Endothelial cell of umbilical vein (primary cell): ENCODE data around the gene USP8. TPM values are rescaled to one million over a fixed set of nuclear protein-coding genes. Genes with fewer than 3 reads are reported as not detected.

ENCODE experiments used
- BruUV-seq: library from RNA; stranded (reverse); fragments of 400-500 nt; replicated peaks from 2 replicates; lab custom pipeline; 2021; lab: Mats Ljungman, UMichigan
- CTCF ChIA-PET: fragments of 300-600, 350-600 bp; sonication (Branson Sonifier 250); formaldehyde crosslinking; loops from one replicate; lab custom pipeline; 2021; ENCODE audit warnings: antibody characterized with exemption, inconsistent platforms; lab: Charles Lee
- POLR2A ChIA-PET: fragments of 300-600, 350-600 bp; sonication (Branson Sonifier 250); formaldehyde crosslinking; loops from one replicate; lab custom pipeline; 2021; ENCODE audit warnings: antibody characterized with exemption, inconsistent platforms; lab: Charles Lee
- DNase-seq: peaks from one replicate; pipeline ENCODE4 v3.0.0-alpha.2; 2011; ENCODE audit warnings: low read depth, low spot score
- FAIRE-seq: peaks from 2 replicates; lab custom pipeline; 2011; peaks lifted over from hg19 to GRCh38; lab: Jason Lieb, UNC
- H2AFZ ChIP-seq: 2 replicates; pipeline ENCODE4 v1.6.0; 2012; ENCODE audit warnings: low read depth, low read length, control low read depth, inconsistent platforms
- H3K27ac ChIP-seq: 2 replicates; pipeline ENCODE4 v1.5.1; 2011; ENCODE audit warnings: low read depth, mild to moderate bottlenecking, control low read depth, low read length, moderate library complexity; ENCODE audit not compliant: insufficient read depth
- H3K27me3 ChIP-seq, 2 experiments: 2 replicates each; pipeline versions ENCODE4 v1.6.0 to v1.6.1; 2011; ENCODE audit warnings: low read length in 2 of 2, mixed read lengths in 1 of 2; ENCODE audit not compliant: control insufficient read depth in 2 of 2, insufficient read depth in 2 of 2
- H3K36me3 ChIP-seq, 2 experiments: 2 replicates in 1 of 2; 3 replicates in 1 of 2; pipeline ENCODE4 v1.5.1; 2011; ENCODE audit warnings: low read length in 2 of 2, mild to moderate bottlenecking in 1 of 2, moderate library complexity in 1 of 2; ENCODE audit not compliant: control insufficient read depth in 2 of 2, insufficient read depth in 2 of 2; ENCODE audit errors: extremely low read depth in 1 of 2
- H3K4me1 ChIP-seq: 3 replicates; pipeline ENCODE4 v1.5.1; 2011; ENCODE audit warnings: mild to moderate bottlenecking, low read length; ENCODE audit not compliant: control insufficient read depth, insufficient read depth; ENCODE audit errors: extremely low read depth
- H3K4me2 ChIP-seq: 2 replicates; pipeline ENCODE4 v1.6.1; 2011; ENCODE audit warnings: low read length, control low read depth, mixed read lengths; ENCODE audit not compliant: insufficient read depth
- H3K4me3 ChIP-seq, 3 experiments: fragments of 200-600 bp in 1 of 3; sonication (generic), shearing (Covaris generic) in 1 of 3; replicated peaks in 1 of 3; 2 replicates each; pipeline ENCODE4 v1.5.1; 2011 to 2016; ENCODE audit warnings: control low read depth in 3 of 3, low read length in 3 of 3, mild to moderate bottlenecking in 2 of 3, inconsistent platforms in 1 of 3, low read depth in 1 of 3, moderate library complexity in 1 of 3; ENCODE audit not compliant: insufficient read depth in 1 of 3
- H3K79me2 ChIP-seq: 2 replicates; pipeline ENCODE4 v1.6.0; 2012; ENCODE audit warnings: low read length, inconsistent platforms; ENCODE audit not compliant: control insufficient read depth, insufficient read depth
- H3K9ac ChIP-seq: replicated peaks from 2 replicates; pipeline ENCODE3; 2011; ENCODE audit warnings: low read length, control low read depth; ENCODE audit not compliant: insufficient read depth; ENCODE audit errors: extremely low read depth
- H3K9me1 ChIP-seq: replicated peaks from 3 replicates; pipeline ENCODE4 v1.6.0; 2011; ENCODE audit warnings: mild to moderate bottlenecking, low read length; ENCODE audit not compliant: control insufficient read depth, insufficient read depth; ENCODE audit errors: extremely low read depth
- H3K9me3 ChIP-seq: replicated peaks from 2 replicates; pipeline ENCODE4 v1.5.1; 2012; ENCODE audit warnings: low read length, inconsistent platforms; ENCODE audit not compliant: control insufficient read depth, insufficient read depth
- H4K20me1 ChIP-seq: replicated peaks from 2 replicates; pipeline ENCODE3; 2011; ENCODE audit warnings: mild to moderate bottlenecking, low read length; ENCODE audit not compliant: control insufficient read depth, insufficient read depth; ENCODE audit errors: extremely low read depth
- EZH2 ChIP-seq: IDR thresholded peaks from 2 replicates; pipeline ENCODE4 v1.6.1; 2012; ENCODE audit warnings: borderline replicate concordance, low read depth, mild to moderate bottlenecking, moderate library complexity, low read length, inconsistent platforms; ENCODE audit not compliant: severe bottlenecking
- FOS ChIP-seq: IDR thresholded peaks from 2 replicates; pipeline ENCODE4 v1.6.1; 2011; ENCODE audit warnings: mild to moderate bottlenecking, low read length, moderate library complexity, borderline replicate concordance; ENCODE audit not compliant: insufficient read depth
- GATA2 ChIP-seq: IDR thresholded peaks from 2 replicates; pipeline ENCODE4 v1.7.0; 2011; ENCODE audit warnings: low read depth, mild to moderate bottlenecking, moderate library complexity, mixed read lengths, low read length; ENCODE audit not compliant: insufficient read length, insufficient read depth
- JUN ChIP-seq: IDR thresholded peaks from 2 replicates; pipeline ENCODE4 v1.6.1; 2011; ENCODE audit warnings: borderline replicate concordance, low read depth; ENCODE audit not compliant: insufficient read length, insufficient read depth
- MYC ChIP-seq: IDR thresholded peaks from one replicate; pipeline ENCODE4 v1.6.1; 2011; ENCODE audit warnings: mild to moderate bottlenecking, low read depth, low read length
- POLR2A ChIP-seq: IDR thresholded peaks from 2 replicates; pipeline ENCODE4 v1.6.1; 2012; ENCODE audit warnings: low read depth, mild to moderate bottlenecking, control low read depth, low read length
- POLR2AphosphoS5 ChIP-seq: IDR thresholded peaks from 2 replicates; pipeline ENCODE4 v1.6.1; 2012; ENCODE audit warnings: low read depth, mild to moderate bottlenecking, control low read depth, low read length, moderate library complexity; ENCODE audit not compliant: insufficient read depth
- dilution Hi-C: fragments of 300-500 bp; cut with MboI; formaldehyde crosslinking; loops from one replicate; pipeline ENCODE4 v1.15.0; 2019; ENCODE audit warnings: low sequenced_read_pairs; ENCODE audit not compliant: extremely low pct_ligation_motif_present
- intact Hi-C: fragments of 100-400 bp; cut with micrococcal nuclease; formaldehyde crosslinking; loops from one replicate; pipeline ENCODE4 v1.10.0; 2022
- polyA plus RNA-seq, 4 experiments: library from polyadenylated mRNA; depleted of rRNA in 3 of 4; stranded (reverse) in 3 of 4; unstranded in 1 of 4; fragments of >200 nt; gene quantifications; 2 replicates each; pipeline versions ENCODE4 v1.2.1 to v1.2.3, GENCODE V29; 2011 to 2012; ENCODE audit warnings: missing spikeins in 1 of 4
- total RNA-seq: library from RNA; stranded (reverse); gene quantifications from 2 replicates; pipeline ENCODE4 v1.2.3, GENCODE V29; 2021
- TF ChIP-seq, protein P1 (sequence below): IDR thresholded peaks from 2 replicates; pipeline ENCODE4 v1.6.1; 2011; ENCODE audit not compliant: insufficient read depth, insufficient read length
- TF ChIP-seq, protein P2 (sequence below), 2 donors: IDR thresholded peaks; 1 replicate in 1 of 2; 2 replicates in 1 of 2; pipeline ENCODE4 v1.5.1; 2011; ENCODE audit warnings: low read length in 2 of 2, mild to moderate bottlenecking in 2 of 2, moderate library complexity in 2 of 2, control low read depth in 1 of 2, inconsistent platforms in 1 of 2, low read depth in 1 of 2; ENCODE audit not compliant: insufficient read depth in 1 of 2; ENCODE audit errors: extremely low read depth in 1 of 2

Gene USP8
- total and polyA plus RNA-seq, 2 donors (not counting 3 experiments of a cell fraction or from before 2014, with no cell fraction given) = 19.0 to 44.8 TPM

DNA sequence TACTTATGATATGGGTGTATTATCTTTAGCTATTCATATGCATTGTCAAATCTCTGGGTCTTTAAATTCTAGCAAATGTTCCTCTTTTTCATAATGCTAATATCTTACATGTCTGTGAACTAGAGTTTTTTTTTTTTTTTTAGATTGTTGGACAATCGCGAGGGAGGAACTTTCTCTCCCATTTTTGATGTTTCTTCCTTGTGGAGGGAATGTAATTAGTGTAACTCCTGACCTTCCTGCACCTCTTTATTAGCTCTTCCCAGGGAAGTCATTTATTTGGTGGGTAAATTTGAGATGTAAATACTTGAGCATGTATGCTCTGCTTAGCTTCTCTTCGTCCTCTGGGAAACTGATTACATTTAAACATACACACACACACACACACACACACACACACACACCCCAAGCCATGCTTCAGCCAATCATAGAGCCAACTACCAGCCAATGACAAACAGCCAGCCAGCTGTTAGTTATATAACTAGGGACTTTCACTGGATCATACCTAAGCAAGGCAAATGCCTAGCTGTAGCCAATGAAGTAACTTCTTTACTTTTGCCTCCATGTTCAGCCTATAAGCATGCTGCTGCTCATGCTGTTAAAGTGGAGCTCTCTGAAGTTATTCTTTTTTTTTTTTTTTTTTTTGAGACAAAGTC, 8.3 kb upstream of the USP8 start:
- intact Hi-C loops = no loop called here
- H3K4me3 ChIP-seq = no peak overlapping the region
- dilution Hi-C loops = no loop called here
- no peaks in the 10 kb centered on the region for H3K36me3 ChIP-seq
- H2AFZ ChIP-seq = no peak overlapping the region
- no peaks in the 10 kb centered on the region for H3K27me3 ChIP-seq
- ChIA-PET CTCF (interaction anchor here (0.6 to 1.2 kb wide), 4 partner anchors 9 to 1121 kb away, joined by 3 to 5 read pairs (median 3); no protein-coding TSS in a partner anchor), POLR2A (interaction anchor here (0.6 to 0.8 kb wide), 3 partner anchors 8 to 1653 kb away, joined by 3 to 6 read pairs (median 5); partner anchors contain the start of gene USP8)
- H3K4me2 ChIP-seq = no peak overlapping the region
- no peaks in the 10 kb centered on the region for H3K4me1 ChIP-seq
- H3K27ac ChIP-seq = no peak overlapping the region
- no peak for FAIRE-seq
- H3K9me3 ChIP-seq = no peaks in the 10 kb centered on the region
- H3K9me1 ChIP-seq = no peaks in the 10 kb centered on the region
- BruUV-seq = no TSS peak
- H3K9ac ChIP-seq = no peak overlapping the region
- H4K20me1 ChIP-seq = no peaks in the 10 kb centered on the region
- DNase-seq = no peak
- H3K79me2 ChIP-seq = no peaks in the 10 kb centered on the region
- TF ChIP-seq MYC (no peak), GATA2 (no peak), POLR2A (no peak), POLR2AphosphoS5 (no peak), FOS (no peak), JUN (no peak), EZH2 (no peak)
- TF ChIP-seq, protein P1, sequence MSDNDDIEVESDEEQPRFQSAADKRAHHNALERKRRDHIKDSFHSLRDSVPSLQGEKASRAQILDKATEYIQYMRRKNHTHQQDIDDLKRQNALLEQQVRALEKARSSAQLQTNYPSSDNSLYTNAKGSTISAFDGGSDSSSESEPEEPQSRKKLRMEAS = no peak
- TF ChIP-seq, protein P2, sequence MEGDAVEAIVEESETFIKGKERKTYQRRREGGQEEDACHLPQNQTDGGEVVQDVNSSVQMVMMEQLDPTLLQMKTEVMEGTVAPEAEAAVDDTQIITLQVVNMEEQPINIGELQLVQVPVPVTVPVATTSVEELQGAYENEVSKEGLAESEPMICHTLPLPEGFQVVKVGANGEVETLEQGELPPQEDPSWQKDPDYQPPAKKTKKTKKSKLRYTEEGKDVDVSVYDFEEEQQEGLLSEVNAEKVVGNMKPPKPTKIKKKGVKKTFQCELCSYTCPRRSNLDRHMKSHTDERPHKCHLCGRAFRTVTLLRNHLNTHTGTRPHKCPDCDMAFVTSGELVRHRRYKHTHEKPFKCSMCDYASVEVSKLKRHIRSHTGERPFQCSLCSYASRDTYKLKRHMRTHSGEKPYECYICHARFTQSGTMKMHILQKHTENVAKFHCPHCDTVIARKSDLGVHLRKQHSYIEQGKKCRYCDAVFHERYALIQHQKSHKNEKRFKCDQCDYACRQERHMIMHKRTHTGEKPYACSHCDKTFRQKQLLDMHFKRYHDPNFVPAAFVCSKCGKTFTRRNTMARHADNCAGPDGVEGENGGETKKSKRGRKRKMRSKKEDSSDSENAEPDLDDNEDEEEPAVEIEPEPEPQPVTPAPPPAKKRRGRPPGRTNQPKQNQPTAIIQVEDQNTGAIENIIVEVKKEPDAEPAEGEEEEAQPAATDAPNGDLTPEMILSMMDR (IDR thresholded peaks at IDR 0.05; ENCODE audit: extremely low read depth in 1 of 2, insufficient read depth in 1 of 2, low read depth in 1 of 2, low read length in 2 of 2) = no peak
